K562 (cell line): ENCODE measurements around the gene NONO. TPM values are rescaled to one million over a fixed set of nuclear protein-coding genes. Genes with fewer than 3 reads are reported as not detected.

Experiments
- ARID3A ChIP-seq: IDR thresholded peaks from 2 replicates; pipeline ENCODE4 v1.6.1; 2012; ENCODE audit warnings: low read depth, low read length, improper control_type of control experiment, borderline replicate concordance
- ATF4 ChIP-seq: fragments of 450-650 bp; formaldehyde crosslinking; IDR thresholded peaks from 2 replicates; pipeline ENCODE4 v1.4.0; 2022; ENCODE audit warnings: mild to moderate bottlenecking, moderate library complexity
- BRF1 ChIP-seq: IDR thresholded peaks from 3 replicates; pipeline ENCODE4 v1.6.1; 2011; ENCODE audit warnings: borderline replicate concordance, mild to moderate bottlenecking; ENCODE audit not compliant: insufficient read length; ENCODE audit errors: extremely low read depth
- CC2D1A ChIP-seq: fragments of 450-650 bp; IDR thresholded peaks from 2 replicates; pipeline ENCODE4 v1.6.1; 2017; ENCODE audit warnings: mild to moderate bottlenecking
- CXXC5 ChIP-seq: fragments of 250-450 bp; sonication (Bioruptor Pico); IDR thresholded peaks from 2 replicates; pipeline ENCODE4 v1.8.0; 2022; ENCODE audit warnings: inconsistent platforms, mild to moderate bottlenecking, moderate library complexity
- FOXJ2 ChIP-seq: fragments of 200-800 bp; sonication (Bioruptor generic); IDR thresholded peaks from 2 replicates; pipeline ENCODE4 v1.6.1; 2016; ENCODE audit warnings: missing genetic modification characterization, missing compliant biosample characterization
- FUS ChIP-seq: fragments of 200-400 bp; formaldehyde crosslinking; optimal IDR thresholded peaks from 2 replicates; pipeline ENCODE3; 2017; ENCODE audit warnings: low read depth, low read length
- HDGF ChIP-seq: fragments of 450-650 bp; IDR thresholded peaks from 2 replicates; pipeline ENCODE4 v1.6.1; 2016
- HMGN3 ChIP-seq: IDR thresholded peaks from 2 replicates; pipeline ENCODE4 v1.6.1; 2011; ENCODE audit warnings: borderline replicate concordance, low read depth, mild to moderate bottlenecking, mixed read lengths, low read length; ENCODE audit not compliant: insufficient read length; ENCODE audit errors: extremely low read depth
- KAT2B ChIP-seq: IDR thresholded peaks from one replicate; pipeline ENCODE4 v1.6.1; 2012; ENCODE audit warnings: low read depth, mild to moderate bottlenecking, control low read depth, inconsistent platforms, low read length, moderate library complexity
- KAT8 ChIP-seq: fragments of 450-650 bp; IDR thresholded peaks from 2 replicates; pipeline ENCODE4 v1.6.1; 2016; ENCODE audit warnings: low read depth, mild to moderate bottlenecking
- KLF16 ChIP-seq: IDR thresholded peaks from 2 replicates; pipeline ENCODE4 v1.6.1; 2016; ENCODE audit warnings: antibody characterized with exemption
- MAZ ChIP-seq, 2 experiments: fragments of 450-650 bp in 1 of 2; sonication (generic) in 1 of 2; formaldehyde crosslinking; IDR thresholded peaks in 1 of 2; conservative IDR thresholded peaks in 1 of 2; 2 replicates each; pipeline versions ENCODE4 v1.4.0 to v1.5.0; 2020; ENCODE audit warnings: mild to moderate bottlenecking in 1 of 2, missing genetic modification reagents in 1 of 2
- MEF2D ChIP-seq: conservative IDR thresholded peaks from 2 replicates; pipeline ENCODE4 v1.6.1; 2016; ENCODE audit warnings: low read depth, missing genetic modification characterization, missing compliant biosample characterization
- NRF1 ChIP-seq, 2 experiments: fragments of 450-650 bp; IDR thresholded peaks in 1 of 2; conservative IDR thresholded peaks in 1 of 2; 2 replicates each; pipeline ENCODE4 v1.6.1; 2014; ENCODE audit warnings: mild to moderate bottlenecking in 2 of 2
- SIRT6 ChIP-seq: IDR thresholded peaks from one replicate; pipeline ENCODE4 v1.6.1; 2012; ENCODE audit warnings: low read depth, mild to moderate bottlenecking, control low read depth, inconsistent platforms, low read length, moderate library complexity
- ZNF143 ChIP-seq: sonication (generic); formaldehyde crosslinking; IDR thresholded peaks from 2 replicates; pipeline ENCODE4 v1.9.0; 2022; ENCODE audit warnings: mild to moderate bottlenecking, missing genetic modification reagents
- ZNF318 ChIP-seq, 2 experiments: fragments of 450-650 bp; IDR thresholded peaks; 2 replicates each; pipeline ENCODE4 v1.6.1; 2016; ENCODE audit warnings: mild to moderate bottlenecking in 2 of 2, borderline replicate concordance in 1 of 2, low read depth in 1 of 2, moderate library complexity in 1 of 2
- polyA plus RNA-seq, 8 experiments: library from polyadenylated mRNA; depleted of rRNA in 4 of 8; stranded (reverse) in 5 of 8; unstranded in 3 of 8; fragments of >200 nt; fragmentation: Nextera tagmentation in 2 of 8; fragmentation: Illumina TruSeq in 1 of 8; extraction: Ambion mirVana in 2 of 8; extraction: Trizol in 1 of 8; gene quantifications; 2 replicates each; pipeline versions ENCODE4 v1.2.1 to v1.2.3, GENCODE V29; 2011 to 2014; ENCODE audit warnings: inconsistent platforms in 1 of 8, missing spikeins in 1 of 8
- total RNA-seq, 7 experiments: library from RNA; depleted of rRNA in 6 of 7; stranded (reverse); fragments of >200 nt in 6 of 7; fragmentation: Illumina TruSeq in 2 of 7; extraction: Trizol in 2 of 7; gene quantifications; 2 replicates each; pipeline versions ENCODE4 v1.2.1 to v1.2.3, GENCODE V29; 2011 to 2021; ENCODE audit warnings: low replicate concordance in 1 of 7

NONO gene
- total and polyA plus RNA-seq, 9 of the 15 experiments (the other 6 are each of a cell fraction or from before 2014, with no cell fraction given): 333 to 651 (median 451) TPM

GRCh38 chrX:71301195-71301924 lies 17.9 kb downstream of the NONO start, which contains the start of gene ITGB1BP2 (continued):
- TF ChIP-seq ZNF318 (IDR thresholded peaks at IDR 0.05; ENCODE audit: borderline replicate concordance in 1 of 2, low read depth in 1 of 2) (no peak), ARID3A (no peak), KAT8 (no peak), CXXC5 (no peak), HDGF (no peak), KAT2B (no peak), FOXJ2 (tag) (no peak), ATF4 (no peak), KLF16 (no peak), HMGN3 (no peak), CC2D1A (no peak), SIRT6 (no peak), NRF1 (conservative IDR thresholded peaks at IDR 0.05 in 1 of 2, IDR thresholded peaks at IDR 0.05 in 1 of 2) (no peak), ZNF143 (CRISPR knock-in tag) (no peak), MAZ (CRISPR knock-in tag; conservative IDR thresholded peaks at IDR 0.05 in 1 of 2, IDR thresholded peaks at IDR 0.05 in 1 of 2) (0 out of 4 replicates have a peak, but pooled peaks of 1 of the 2 experiments have one; percentile 34), FUS (no peak), MEF2D (tag) (no peak), BRF1 (no peak)
